GM18517 (cell line): ENCODE measurements around the gene KCNE3.

Source experiments
- ATAC-seq: cut with Tn5 transposase; IDR thresholded peaks from one replicate; pipeline ENCODE4 v1.9.1; 2021; ENCODE audit warnings: mild to moderate bottlenecking, moderate library complexity; ENCODE audit not compliant: unreplicated experiment

KCNE3 gene

DNA sequence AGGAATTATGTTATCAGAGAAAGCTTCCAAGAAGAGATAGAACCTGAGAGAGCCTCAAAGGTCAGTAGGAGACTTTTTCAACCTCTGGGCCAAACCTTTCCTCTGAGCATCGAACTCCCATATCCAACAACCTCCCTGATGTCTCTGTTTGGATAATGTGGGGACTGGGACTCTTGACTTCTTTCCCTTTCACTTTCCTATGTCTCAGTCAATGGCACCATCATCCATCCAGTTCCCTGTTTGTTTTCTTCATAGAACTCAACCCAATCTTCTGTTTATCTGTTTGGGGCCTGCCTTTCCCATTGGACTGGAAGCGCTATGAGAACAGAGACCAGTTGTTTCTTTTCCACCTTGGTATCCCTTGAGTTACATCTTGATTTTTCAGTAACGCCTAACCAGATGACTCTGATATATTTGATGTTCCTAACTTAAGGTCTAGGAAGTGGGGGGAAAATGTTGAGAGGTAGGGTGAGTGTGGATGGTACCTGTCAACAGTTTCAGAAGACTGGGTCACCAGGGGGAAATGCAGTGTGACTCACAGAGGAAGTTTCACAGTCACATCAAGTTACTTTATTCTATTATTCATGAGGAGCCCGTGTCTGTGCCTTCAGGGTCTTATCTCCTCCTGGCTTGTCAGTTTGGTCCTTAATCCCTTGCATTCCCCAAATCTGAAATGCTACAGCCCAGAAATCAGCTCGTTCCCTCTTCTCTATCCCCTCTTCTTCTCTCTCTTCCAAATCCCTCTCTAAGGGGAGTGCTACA is 4.5 kb upstream of the KCNE3 start:
- ATAC-seq = no peak

- no peak for ATAC-seq
These were observed 3.7 kb upstream of the KCNE3 start for GRCh38 chr11:74471037-74471436.

DNA sequence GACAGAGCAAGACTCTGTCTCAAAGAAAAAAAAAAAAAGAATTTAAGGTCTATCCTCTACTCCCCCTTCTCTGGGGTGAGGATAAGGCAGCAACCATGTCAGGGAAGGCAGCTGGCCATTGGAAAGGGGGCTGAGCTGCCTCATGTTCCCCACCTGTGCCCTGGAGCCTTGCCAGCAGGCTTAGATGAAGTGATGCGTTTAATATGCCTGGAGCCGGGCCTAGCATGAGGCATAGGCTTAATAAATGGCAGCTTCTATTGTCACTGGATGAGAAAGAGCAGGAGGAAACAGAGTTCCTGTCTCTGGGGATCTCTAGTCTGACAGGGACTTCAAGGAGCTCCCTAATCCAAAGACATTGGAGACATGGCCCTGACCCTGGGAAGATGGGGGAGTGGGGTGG is 3.2 kb upstream of the KCNE3 start:
- ATAC-seq = no peak

GRCh38 chr11:74468936-74469335 is 1.6 kb upstream of the KCNE3 start:
- no peak for ATAC-seq

DNA sequence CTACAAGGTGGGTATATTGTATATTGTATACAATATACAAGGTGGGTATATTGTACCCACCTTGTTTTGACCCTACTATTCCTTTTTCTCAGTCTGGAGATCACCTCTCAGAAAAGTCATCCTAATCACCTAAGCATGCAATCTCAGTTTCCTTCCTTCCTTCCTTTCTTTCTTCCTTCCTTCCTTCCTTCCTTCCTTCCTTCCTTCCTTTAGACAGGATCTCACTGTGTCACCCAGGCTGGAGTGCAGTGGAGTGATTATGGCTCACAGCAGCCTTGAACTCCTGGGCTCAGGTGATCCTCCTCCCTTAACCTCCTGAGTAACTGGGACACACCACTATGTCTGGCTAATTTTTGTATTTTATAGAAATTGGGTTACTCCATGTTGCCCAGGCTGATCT is 1.2 kb upstream of the KCNE3 start:
- ATAC-seq = no peak

DNA sequence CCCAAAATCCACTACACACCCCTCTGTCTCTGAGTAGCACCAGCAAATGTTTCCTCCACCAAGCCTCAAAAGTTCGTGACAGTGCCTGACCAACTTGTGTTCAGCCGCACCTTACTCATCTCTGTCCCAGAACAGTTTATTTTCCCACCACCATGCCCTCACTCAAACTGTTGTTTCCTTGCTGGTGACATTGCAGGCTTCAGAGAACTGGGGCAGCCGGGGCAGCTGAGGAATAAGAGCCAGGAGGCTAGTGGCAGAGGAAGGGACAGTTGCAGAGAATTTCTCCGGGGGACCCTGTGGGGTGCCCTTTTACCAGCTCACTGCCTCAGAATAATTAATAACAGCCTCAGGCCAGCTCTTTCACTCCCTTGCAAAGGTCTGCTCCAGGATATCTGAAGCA is 709 bp upstream of the KCNE3 start:
- no peak for ATAC-seq

GRCh38 chr11:74465291-74465708 is 2.0 kb downstream of the KCNE3 start:
- ATAC-seq = no peak

DNA sequence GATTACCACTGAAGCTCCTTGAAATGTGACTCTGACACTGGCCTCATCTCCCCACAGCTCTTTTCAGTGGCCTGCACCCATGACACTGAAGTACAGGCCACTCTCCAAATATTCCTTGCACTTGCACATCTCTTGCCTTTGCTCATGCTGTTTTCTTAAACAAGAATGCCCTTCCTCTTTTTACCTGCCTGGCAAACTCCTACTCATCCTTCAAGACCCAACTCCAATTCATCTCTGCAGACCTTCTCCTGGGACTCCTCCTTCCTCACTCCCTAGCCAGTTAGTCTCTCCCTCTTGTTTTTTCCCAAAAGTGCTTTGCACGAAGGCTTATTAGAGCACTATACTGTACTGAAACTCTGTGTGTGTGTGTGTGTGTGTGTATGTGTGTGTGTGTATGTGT is 2.6 kb downstream of the KCNE3 start:
- ATAC-seq = no peak

DNA sequence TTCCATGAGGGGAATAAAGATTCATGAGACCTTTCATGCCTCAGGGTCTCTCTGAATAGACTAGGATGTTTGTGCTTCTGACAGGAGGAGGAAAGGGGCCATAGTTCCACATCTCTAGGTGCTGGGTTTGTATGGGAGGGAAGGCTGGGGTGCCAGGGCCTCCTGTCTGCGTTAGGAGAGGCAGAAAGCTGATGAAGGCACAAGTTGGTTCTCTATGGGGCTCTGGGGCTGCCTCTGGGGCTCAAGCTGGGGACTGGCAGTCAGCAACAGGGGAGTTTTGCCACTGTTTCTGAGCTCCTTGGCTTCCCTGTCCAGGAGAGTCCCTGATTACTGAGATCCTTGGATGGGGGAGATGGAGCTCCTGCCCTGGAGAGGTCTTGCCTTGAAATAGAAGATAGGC is 4.1 kb downstream of the KCNE3 start:
- ATAC-seq = no peak

GRCh38 chr11:74462631-74463030 is 4.7 kb downstream of the KCNE3 start:
- no peak for ATAC-seq

DNA sequence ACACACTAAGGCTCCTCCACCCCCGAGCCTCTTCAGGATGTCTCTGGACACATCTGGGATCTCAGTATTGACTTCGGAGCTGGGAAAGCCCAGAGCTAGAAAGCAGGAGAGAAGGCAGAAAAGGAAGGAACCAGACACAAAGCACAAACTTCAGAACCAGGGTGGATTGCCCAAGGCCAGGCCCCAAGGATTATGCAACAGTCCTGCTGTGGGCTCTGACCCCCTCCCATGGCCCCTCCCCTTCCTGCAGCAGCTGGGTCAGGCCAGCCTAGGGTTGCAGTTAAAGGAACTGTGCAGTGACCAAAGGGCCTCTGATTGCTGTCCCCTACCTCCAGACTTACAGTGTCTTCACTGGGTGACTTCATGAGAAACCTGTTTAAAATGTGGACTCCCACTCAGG is 5.3 kb downstream of the KCNE3 start:
- no peak for ATAC-seq

DNA sequence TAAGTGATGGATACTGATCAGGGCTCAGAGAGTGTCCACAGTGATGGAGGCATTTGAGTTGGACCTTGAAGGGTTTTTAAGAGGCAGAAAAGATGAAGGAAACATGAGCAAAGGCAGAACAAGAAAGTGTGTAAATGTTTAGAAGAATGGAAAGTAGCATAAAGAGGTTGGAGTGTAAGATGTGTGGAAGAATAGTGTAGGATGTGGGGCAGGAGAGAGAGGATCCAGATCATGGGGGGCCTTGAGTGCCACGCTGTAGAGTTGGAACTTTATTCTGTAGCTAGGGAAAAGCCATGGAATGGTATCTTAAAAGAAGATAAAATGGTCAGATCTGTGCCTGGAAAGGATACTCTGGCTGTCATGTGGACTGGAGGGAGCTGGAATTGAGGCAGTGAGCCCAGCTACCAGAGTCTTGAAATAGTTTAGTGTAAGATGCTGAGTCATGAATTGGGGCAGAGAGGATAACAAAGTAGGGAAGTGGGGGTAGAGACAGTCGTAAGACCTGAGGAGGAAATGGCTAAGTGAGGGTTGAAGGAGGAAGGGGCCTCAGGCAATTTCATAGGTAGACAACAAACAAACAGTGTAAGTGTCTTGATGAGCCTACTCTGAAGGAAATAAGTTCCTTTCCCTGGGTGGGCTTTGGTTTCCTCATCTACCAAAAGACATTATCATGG is 6.7 kb downstream of the KCNE3 start:
- no peak for ATAC-seq

DNA sequence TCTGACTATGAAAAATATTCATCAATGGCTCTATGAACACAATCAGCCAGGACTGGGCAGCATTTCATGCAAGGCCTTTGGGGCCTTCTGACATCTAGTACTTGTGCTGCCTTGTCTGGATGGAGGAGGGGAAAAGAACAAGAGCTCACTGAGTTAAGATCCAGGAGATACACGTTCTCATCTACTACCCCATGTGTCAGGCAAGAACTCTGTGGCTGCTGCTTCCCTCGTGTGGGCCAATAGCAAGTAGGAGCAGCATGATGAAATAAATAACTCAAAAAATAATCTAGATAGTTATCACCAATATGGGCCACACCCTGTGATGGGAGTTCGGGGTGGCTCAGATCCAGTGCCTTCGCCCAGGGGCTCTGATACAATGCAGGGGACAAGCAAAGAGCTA is 7.3 kb downstream of the KCNE3 start:
- no peak for ATAC-seq

- no peak for ATAC-seq
These were observed 7.8 kb downstream of the KCNE3 start for GRCh38 chr11:74459584-74459983.

GRCh38 chr11:74457356-74457755 is 10.0 kb downstream of the KCNE3 start:
- no peak for ATAC-seq

GRCh38 chr11:74453373-74453975 is 13.9 kb downstream of the KCNE3 start:
- ATAC-seq = no peak

DNA sequence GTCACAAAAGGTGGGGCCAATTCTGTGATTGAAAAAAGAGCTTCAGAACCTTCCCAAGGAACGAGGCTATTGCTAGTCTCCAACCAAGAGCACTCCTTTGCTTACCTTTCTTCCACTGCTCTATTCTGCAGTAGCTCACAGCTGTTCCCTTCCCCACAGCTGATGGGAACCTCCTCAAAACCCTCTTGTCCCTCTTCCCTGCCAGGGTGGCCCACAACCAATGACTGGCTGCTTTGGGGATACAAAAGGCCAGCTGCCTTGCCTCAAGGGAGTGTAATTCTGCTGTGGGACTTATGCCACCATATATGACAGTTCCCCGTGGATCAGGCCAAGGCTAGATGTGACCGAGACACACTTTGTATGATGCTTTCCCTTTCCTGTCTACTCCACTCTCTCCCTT is 15.0 kb downstream of the KCNE3 start:
- no peak for ATAC-seq

DNA sequence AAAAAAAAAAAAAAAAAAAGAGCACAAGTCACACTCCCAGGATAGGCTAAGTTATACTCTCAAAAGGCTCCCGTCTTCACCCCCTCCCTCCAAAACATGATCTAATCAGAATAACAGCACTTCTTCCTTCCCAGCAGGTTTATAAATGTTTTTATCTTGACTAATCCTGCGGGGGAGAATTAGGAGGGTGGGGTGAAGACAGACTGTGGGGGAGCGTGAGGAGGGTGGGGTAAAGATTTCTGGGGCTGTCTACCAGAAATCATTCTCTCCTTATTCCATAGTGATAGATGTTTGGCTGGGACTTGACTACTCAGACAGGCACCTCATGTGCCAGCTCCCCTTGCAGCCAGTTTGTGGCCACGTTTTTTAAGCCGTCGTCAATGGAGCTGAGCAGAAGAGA is 17.0 kb downstream of the KCNE3 start:
- ATAC-seq = no peak

GRCh38 chr11:74449369-74449931 is 17.9 kb downstream of the KCNE3 start:
- ATAC-seq = peak; percentile 57

- ATAC-seq = no peak
These were observed 19.6 kb downstream of the KCNE3 start for GRCh38 chr11:74447720-74448119.

- ATAC-seq = no peak
These were observed 20.8 kb downstream of the KCNE3 start for GRCh38 chr11:74446532-74446938.
